GM11168 (cell line): Measurements from ENCODE around the gene ASAH2.

Source experiments
- in situ Hi-C: fragments of 300-500 bp; cut with MboI; formaldehyde crosslinking; loops from one replicate; pipeline ENCODE4 v1.12.0; 2022; ENCODE audit warnings: low sequenced_read_pairs; ENCODE audit not compliant: unreplicated experiment

ASAH2 gene

DNA sequence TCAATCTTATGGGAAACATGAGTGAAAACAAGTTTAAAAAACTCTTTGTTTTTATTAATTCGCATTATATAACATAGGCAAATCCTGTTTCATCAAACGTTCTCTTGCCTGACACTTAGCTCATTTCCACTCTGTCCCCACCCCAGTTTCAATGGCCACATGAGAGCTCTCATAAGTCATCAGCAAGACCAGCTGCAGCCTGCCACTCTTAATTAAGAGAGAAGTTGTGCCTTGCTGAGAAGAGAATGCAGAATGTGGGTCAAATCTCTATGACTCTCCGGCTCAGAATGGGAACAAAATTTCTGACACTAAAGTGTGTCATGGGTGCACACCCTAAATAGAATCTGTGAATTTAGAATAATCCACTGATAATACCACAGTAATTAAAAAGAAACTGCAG, 39.6 kb downstream of the ASAH2 start:
- in situ Hi-C loops, result no loop called here

DNA sequence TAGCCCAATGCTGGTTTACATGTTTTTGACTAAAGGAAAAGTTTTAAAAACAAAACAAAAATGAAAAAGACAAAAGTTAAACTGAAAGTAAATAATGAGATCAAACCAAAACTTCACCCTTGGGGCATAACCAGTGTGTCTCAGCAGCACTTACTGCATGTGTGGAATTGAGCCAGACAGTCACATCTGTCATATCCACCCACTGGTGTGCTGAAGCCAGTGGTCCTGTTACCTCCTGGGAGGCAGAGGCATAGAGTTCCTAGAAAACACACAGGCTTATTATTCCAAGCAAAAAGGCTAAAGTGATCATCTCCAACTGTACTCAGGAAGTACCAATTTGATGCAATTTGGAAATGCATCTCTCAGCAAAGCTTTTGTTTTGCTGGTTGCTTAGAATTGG, 40.4 kb downstream of the ASAH2 start:
- in situ Hi-C loops, result no loop called here
